Naive thymus-derived CD8-positive, alpha-beta T cell (primary cell): ENCODE results near the gene WFDC2. TPM values are rescaled to one million over a fixed set of nuclear protein-coding genes. Genes with fewer than 3 reads are reported as not detected.

Source experiments
- ATAC-seq, 2 donors: fragments of 150-1000 bp; cut with Tn5 transposase in 1 of 2; sonication (Bioruptor Pico), chemical (Tn5 transposase) in 1 of 2; 1 replicate in 1 of 2; 2 replicates in 1 of 2; pipeline ENCODE4 v1.10.0; 2021; ENCODE audit warnings: mild to moderate bottlenecking in 2 of 2, moderate library complexity in 2 of 2
- POLR2A ChIA-PET: fragments of 350-600 bp; sonication (Branson Sonifier 250); formaldehyde crosslinking; loops from one replicate; lab custom pipeline; 2021; ENCODE audit warnings: antibody characterized with exemption; lab: Charles Lee
- DNase-seq, 10 donors: peaks; one replicate each; pipeline versions ENCODE4 v3.0.0 to v3.0.0-alpha.2; 2020 to 2022
- H3K27ac Mint-ChIP-seq, 10 donors: one replicate each; pipeline ENCODE4 v1.8.0; 2020 to 2022; ENCODE audit warnings: mild to moderate bottlenecking in 10 of 10, mixed read lengths in 10 of 10, moderate library complexity in 4 of 10, inconsistent platforms in 1 of 10
- H3K27me3 Mint-ChIP-seq, 5 donors: one replicate each; pipeline ENCODE4 v1.8.0; 2021 to 2022; ENCODE audit warnings: mixed read lengths in 5 of 5
- H3K36me3 Mint-ChIP-seq, 3 donors: one replicate each; pipeline ENCODE4 v1.8.0; 2020 to 2022; ENCODE audit warnings: mixed read lengths in 3 of 3, mild to moderate bottlenecking in 2 of 3, inconsistent platforms in 1 of 3
- H3K4me1 Mint-ChIP-seq, 4 donors: one replicate each; pipeline ENCODE4 v1.8.0; 2021 to 2022; ENCODE audit warnings: mixed read lengths in 4 of 4
- H3K4me3 Mint-ChIP-seq, 10 donors: one replicate each; pipeline ENCODE4 v1.8.0; 2020 to 2022; ENCODE audit warnings: mild to moderate bottlenecking in 10 of 10, mixed read lengths in 10 of 10, moderate library complexity in 6 of 10, inconsistent platforms in 1 of 10
- H3K9me3 Mint-ChIP-seq, 9 donors: one replicate each; pipeline ENCODE4 v1.8.0; 2020 to 2022; ENCODE audit warnings: mixed read lengths in 9 of 9, mild to moderate bottlenecking in 3 of 9, inconsistent platforms in 1 of 9, moderate library complexity in 1 of 9
- polyA plus RNA-seq, 3 donors: library from polyadenylated mRNA; unstranded; fragments of 300-500 nt; fragmentation: Illumina TruSeq; gene quantifications; one replicate each; pipeline ENCODE4 v1.2.3, GENCODE V29; 2021
- total RNA-seq, 8 experiments: library from RNA in 2 of 8; stranded (reverse) in 2 of 8; gene quantifications; one replicate each; pipeline ENCODE4 v1.2.3 and lab custom pipeline; 2021 to 2026

Gene WFDC2
- total and polyA plus RNA-seq, 5 experiments from 2014 or later = 0.33 to 0.80 (median 0.73) TPM; not detected in 2

GRCh38 chr20:45436732-45437485 lies 32.6 kb upstream of the WFDC2 start:
- H3K36me3 Mint-ChIP-seq = peaks cover 0 to 14% (median 0%) of the 10 kb centered on the region in 3 donors
- peak overlapping the region; percentile 22 to 86 (median 80) for H3K27ac Mint-ChIP-seq
- no peaks in the 10 kb centered on the region for H3K9me3 Mint-ChIP-seq
- ATAC-seq (peak; percentile 99 to 100), DNase-seq (peak; percentile 78 to 92 (median 86))
- H3K4me3 Mint-ChIP-seq = peak overlapping the region; percentile 75 to 88 (median 84)
- POLR2A ChIA-PET = interaction anchor here (0.6 to 3.2 kb wide), 9 partner anchors 21 to 534 kb away, joined by 3 to 67 read pairs (median 5); partner anchors contain the start of genes PIGT and SYS1
- no peaks in the 10 kb centered on the region for H3K27me3 Mint-ChIP-seq
- H3K4me1 Mint-ChIP-seq = peaks cover 5 to 23% (median 15%) of the 10 kb centered on the region in 4 donors

GRCh38 chr20:45440424-45440823 lies 29.1 kb upstream of the WFDC2 start:
- DNase-seq = no peak
- no peak overlapping the region for H3K4me3 Mint-ChIP-seq
- H3K4me1 Mint-ChIP-seq = peaks cover 23 to 33% (median 28%) of the 10 kb centered on the region in 4 donors
- no peaks in the 10 kb centered on the region for H3K9me3 Mint-ChIP-seq
- H3K27me3 Mint-ChIP-seq = peaks cover 0 to 15% (median 0%) of the 10 kb centered on the region in 5 donors
- no peak for ATAC-seq
- POLR2A ChIA-PET = no interaction called here
- H3K36me3 Mint-ChIP-seq = no peaks in the 10 kb centered on the region
- no peak overlapping the region for H3K27ac Mint-ChIP-seq

- POLR2A ChIA-PET = no interaction called here
- Mint-ChIP-seq H3K4me1 (peaks cover 23 to 36% (median 33%) of the 10 kb centered on the region in 4 donors), H3K9me3 (no peaks in the 10 kb centered on the region), H3K36me3 (no peaks in the 10 kb centered on the region), H3K27ac (no peak overlapping the region), H3K4me3 (no peak overlapping the region), H3K27me3 (peaks cover 0 to 22% (median 0%) of the 10 kb centered on the region in 5 donors)
- DNase-seq = no peak
- no peak for ATAC-seq
These were observed 28.5 kb upstream of the WFDC2 start for GRCh38 chr20:45440891-45441685.

- DNase-seq = no peak
- POLR2A ChIA-PET = no interaction called here
- Mint-ChIP-seq H3K36me3 (no peaks in the 10 kb centered on the region), H3K4me1 (peaks cover 23 to 31% (median 30%) of the 10 kb centered on the region in 4 donors), H3K27ac (peak overlapping the region in 1 of 10 donors; percentile 7), H3K27me3 (peaks cover 0 to 26% (median 0%) of the 10 kb centered on the region in 5 donors), H3K4me3 (no peak overlapping the region), H3K9me3 (no peaks in the 10 kb centered on the region)
- ATAC-seq = no peak
These were observed 27.8 kb upstream of the WFDC2 start for GRCh38 chr20:45441746-45442145.

- H3K27me3 Mint-ChIP-seq = peaks cover 0 to 35% (median 6%) of the 10 kb centered on the region in 5 donors
- H3K9me3 Mint-ChIP-seq = no peaks in the 10 kb centered on the region
- H3K27ac Mint-ChIP-seq = peak overlapping the region in 1 of 10 donors; percentile 55
- peaks cover 18 to 26% (median 24%) of the 10 kb centered on the region in 4 donors for H3K4me1 Mint-ChIP-seq
- peaks cover 0 to 10% (median 5%) of the 10 kb centered on the region in 3 donors for H3K36me3 Mint-ChIP-seq
- POLR2A ChIA-PET = interaction anchor here (1.6 kb wide), 1 partner anchor 81 kb away, joined by 5 read pairs; the partner anchor contains the start of gene SYS1
- peak overlapping the region in 7 of 10 donors; percentile 1 to 57 (median 18) for H3K4me3 Mint-ChIP-seq
- ATAC-seq = peak; percentile 62 to 98
- DNase-seq = peak in 6 of 10 donors; percentile 20 to 68 (median 48)
These were observed 25.5 kb upstream of the WFDC2 start for GRCh38 chr20:45444050-45444449.

GRCh38 chr20:45445805-45446562 lies 23.6 kb upstream of the WFDC2 start:
- peak in 1 of 10 donors; percentile 12 for DNase-seq
- peaks cover 0 to 10% (median 5%) of the 10 kb centered on the region in 3 donors for H3K36me3 Mint-ChIP-seq

GRCh38 chr20:45448270-45448669 lies 21.3 kb upstream of the WFDC2 start:
- peaks cover 0 to 12% (median 5%) of the 10 kb centered on the region in 3 donors for H3K36me3 Mint-ChIP-seq
- peaks cover 0 to 35% (median 6%) of the 10 kb centered on the region in 5 donors for H3K27me3 Mint-ChIP-seq
- no peak for ATAC-seq
- no peak for DNase-seq
- POLR2A ChIA-PET = no interaction called here
- H3K4me3 Mint-ChIP-seq = no peak overlapping the region
- H3K27ac Mint-ChIP-seq = peak overlapping the region in 1 of 10 donors; percentile 41
- peaks cover 18 to 32% (median 28%) of the 10 kb centered on the region in 4 donors for H3K4me1 Mint-ChIP-seq
- H3K9me3 Mint-ChIP-seq = no peaks in the 10 kb centered on the region

More at GRCh38 chr20:45445805-45446562, 23.6 kb upstream of the WFDC2 start:
- peak overlapping the region in 1 of 10 donors; percentile 2 for H3K27ac Mint-ChIP-seq
- peaks cover 18 to 30% (median 25%) of the 10 kb centered on the region in 4 donors for H3K4me1 Mint-ChIP-seq
- ATAC-seq = peak in 1 of 2 donors; percentile 59
- H3K9me3 Mint-ChIP-seq = no peaks in the 10 kb centered on the region
- peaks cover 0 to 35% (median 6%) of the 10 kb centered on the region in 5 donors for H3K27me3 Mint-ChIP-seq
- peak overlapping the region in 1 of 10 donors; percentile 38 for H3K4me3 Mint-ChIP-seq
- POLR2A ChIA-PET = no interaction called here

- Mint-ChIP-seq H3K27me3 (peaks cover 0 to 36% (median 6%) of the 10 kb centered on the region in 5 donors), H3K36me3 (peaks cover 0 to 12% (median 5%) of the 10 kb centered on the region in 3 donors), H3K9me3 (no peaks in the 10 kb centered on the region), H3K27ac (no peak overlapping the region), H3K4me3 (no peak overlapping the region), H3K4me1 (peaks cover 8 to 22% (median 17%) of the 10 kb centered on the region in 4 donors)
- POLR2A ChIA-PET = no interaction called here
- ATAC-seq (no peak), DNase-seq (no peak)
These were observed 20.0 kb upstream of the WFDC2 start for GRCh38 chr20:45449528-45449927.

GRCh38 chr20:45450097-45450818 lies 19.3 kb upstream of the WFDC2 start:
- peaks cover 0 to 12% (median 5%) of the 10 kb centered on the region in 3 donors for H3K36me3 Mint-ChIP-seq
- H3K27me3 Mint-ChIP-seq = peaks cover 0 to 33% (median 6%) of the 10 kb centered on the region in 5 donors
- H3K27ac Mint-ChIP-seq = no peak overlapping the region
- POLR2A ChIA-PET = interaction anchor here (0.9 kb wide), 1 partner anchor 88 kb away, joined by 3 read pairs; the partner anchor contains the start of gene SYS1
- no peak overlapping the region for H3K4me3 Mint-ChIP-seq
- DNase-seq = peak in 5 of 10 donors; percentile 10 to 52 (median 47)
- H3K9me3 Mint-ChIP-seq = no peaks in the 10 kb centered on the region
- H3K4me1 Mint-ChIP-seq = peaks cover 2 to 15% (median 10%) of the 10 kb centered on the region in 4 donors
- peak; percentile 30 to 68 for ATAC-seq

GRCh38 chr20:45452238-45452637 lies 17.3 kb upstream of the WFDC2 start:
- Mint-ChIP-seq H3K4me3 (no peak overlapping the region), H3K27ac (no peak overlapping the region), H3K9me3 (no peaks in the 10 kb centered on the region), H3K36me3 (peaks cover 4 to 23% (median 5%) of the 10 kb centered on the region in 3 donors), H3K27me3 (peaks cover 0 to 19% (median 4%) of the 10 kb centered on the region in 5 donors), H3K4me1 (peaks cover 0 to 8% (median 3%) of the 10 kb centered on the region in 4 donors)
- DNase-seq = no peak
- no peak for ATAC-seq
- POLR2A ChIA-PET = no interaction called here
